HG02798 (cell line): ENCODE data around the gene METTL1.

Experiments
- ATAC-seq: cut with Tn5 transposase; IDR thresholded peaks from one replicate; pipeline ENCODE4 v1.9.1; 2021; ENCODE audit warnings: mild to moderate bottlenecking; ENCODE audit not compliant: unreplicated experiment, poor library complexity

The METTL1 gene

GRCh38 chr12:57771236-57771872, 551 bp downstream of the METTL1 start:
- peak; percentile 75 for ATAC-seq

GRCh38 chr12:57770734-57771133, 1.2 kb downstream of the METTL1 start:
- ATAC-seq, result no peak

- no peak for ATAC-seq
Measured at GRCh38 chr12:57769594-57769993, 2.3 kb downstream of the METTL1 start.

- ATAC-seq, result no peak
Measured at GRCh38 chr12:57767876-57768275, 4.0 kb downstream of the METTL1 start.

GRCh38 chr12:57767305-57767698, 4.6 kb downstream of the METTL1 start:
- ATAC-seq, result no peak

GRCh38 chr12:57766464-57767304, 5.2 kb downstream of the METTL1 start, which contains the start of gene CYP27B1:
TSS of gene CYP27B1 (minus strand) at chr12:57767078. CDS start at chr12:57767041, 37 bp downstream.
- ATAC-seq, result no peak

GRCh38 chr12:57765698-57766463, 6.0 kb downstream of the METTL1 start:
- no peak for ATAC-seq

- peak; percentile 72 for ATAC-seq
Measured at GRCh38 chr12:57765003-57765697, 6.8 kb downstream of the METTL1 start.

- ATAC-seq, result peak; percentile 8
Measured at GRCh38 chr12:57764662-57765002, 7.3 kb downstream of the METTL1 start.

GRCh38 chr12:57763881-57764661, 7.8 kb downstream of the METTL1 start:
- no peak for ATAC-seq

GRCh38 chr12:57762463-57762862, 9.4 kb downstream of the METTL1 start:
- ATAC-seq, result no peak

- ATAC-seq, result no peak
Measured at GRCh38 chr12:57761391-57761998, 10.4 kb downstream of the METTL1 start.

- ATAC-seq, result no peak
Measured at GRCh38 chr12:57760347-57760982, 11.4 kb downstream of the METTL1 start.

- ATAC-seq, result no peak
Measured at GRCh38 chr12:57759360-57759980, 12.4 kb downstream of the METTL1 start.

- no peak for ATAC-seq
Measured at GRCh38 chr12:57758552-57759359, 13.1 kb downstream of the METTL1 start.

- no peak for ATAC-seq
Measured at GRCh38 chr12:57757771-57758170, 14.1 kb downstream of the METTL1 start.
